HEK293 (cell line): ENCODE results near the gene TYMS.

Source experiments
- CTCF ChIP-seq: fragments of 450-650 bp; formaldehyde crosslinking; IDR thresholded peaks from 2 replicates; pipeline ENCODE4 v1.5.1; 2016; ENCODE audit warnings: missing biosample characterization, missing genetic modification characterization
- TCF7L2 ChIP-seq: IDR thresholded peaks from 2 replicates; pipeline ENCODE4 v1.6.1; 2011; ENCODE audit warnings: low read depth, mild to moderate bottlenecking, inconsistent platforms, low read length, moderate library complexity, borderline replicate concordance
- ZBTB26 ChIP-seq: fragments of 450-650 bp; formaldehyde crosslinking; optimal IDR thresholded peaks from 2 replicates; pipeline ENCODE3; 2016; ENCODE audit warnings: missing biosample characterization, mild to moderate bottlenecking, missing genetic modification characterization
- ZNF174 ChIP-seq: fragments of 450-650 bp; formaldehyde crosslinking; IDR thresholded peaks from 2 replicates; pipeline ENCODE4 v1.5.0; 2017; ENCODE audit warnings: missing biosample characterization, mild to moderate bottlenecking, missing genetic modification characterization

DNA sequence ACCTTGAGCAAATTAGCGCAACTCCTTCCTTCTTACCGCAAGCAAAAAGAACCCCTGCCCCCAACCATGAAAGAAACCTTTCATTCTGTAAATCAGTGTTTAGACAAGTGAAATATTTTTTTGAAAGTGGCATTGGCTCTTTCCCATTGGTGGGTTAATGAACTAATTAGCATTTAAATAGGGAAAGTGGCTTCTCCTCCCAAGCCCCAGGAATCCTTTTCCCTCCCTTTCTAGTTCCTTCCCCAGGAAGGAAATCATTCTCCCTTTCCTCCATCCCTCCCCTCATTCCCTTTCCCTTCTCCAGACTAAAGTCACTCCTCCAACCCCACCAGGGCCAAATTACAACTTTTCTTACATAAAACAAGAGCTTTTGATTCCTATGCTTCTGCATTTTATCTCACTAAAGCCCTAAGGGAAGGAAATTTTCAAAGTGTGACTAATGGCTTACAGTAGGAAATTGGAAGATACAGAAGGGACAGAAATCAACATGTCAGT, 22.9 kb upstream of the TYMS start:
- TF ChIP-seq ZNF174 (tag by site-specific recombination) (no peak), TCF7L2 (no peak), CTCF (tag by site-specific recombination) (no peak), ZBTB26 (tag by site-specific recombination) (no peak)
